AG10803 (cell line): Measurements from ENCODE around the gene PAM.

Source experiments
- DNase-seq: peaks from one replicate; pipeline ENCODE4 v3.0.0; 2010; ENCODE audit warnings: low read depth
- H3K4me3 ChIP-seq: 2 replicates; pipeline ENCODE4 v1.5.1; 2011; ENCODE audit warnings: mild to moderate bottlenecking, low read length, control low read depth
- TF ChIP-seq, protein P1 (sequence below): conservative IDR thresholded peaks from 2 replicates; pipeline ENCODE4 v1.5.1; 2011; ENCODE audit warnings: mild to moderate bottlenecking, low read length, control low read depth, inconsistent platforms

PAM gene

DNA sequence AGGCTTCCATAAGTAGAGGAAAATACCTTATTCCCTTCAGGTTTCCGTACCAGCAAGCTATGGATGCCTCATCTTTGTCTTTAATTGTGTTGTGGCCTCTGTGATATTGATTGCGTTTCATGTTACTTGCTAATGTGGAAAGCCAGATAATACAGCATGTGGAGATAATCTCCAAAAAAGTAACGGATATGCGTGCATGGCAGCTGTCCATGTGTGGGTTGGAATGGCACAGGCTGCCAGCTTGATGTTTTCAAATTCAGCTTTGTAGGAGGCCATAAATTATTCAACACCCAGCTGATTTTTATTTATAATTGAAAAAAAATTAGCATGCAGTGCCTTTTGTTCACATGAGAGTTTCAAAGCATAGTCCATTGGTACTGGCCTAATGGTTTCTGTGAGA lies 219.9 kb downstream of the PAM start:
- H3K4me3 ChIP-seq: no peak overlapping the region
- TF ChIP-seq, protein P1, sequence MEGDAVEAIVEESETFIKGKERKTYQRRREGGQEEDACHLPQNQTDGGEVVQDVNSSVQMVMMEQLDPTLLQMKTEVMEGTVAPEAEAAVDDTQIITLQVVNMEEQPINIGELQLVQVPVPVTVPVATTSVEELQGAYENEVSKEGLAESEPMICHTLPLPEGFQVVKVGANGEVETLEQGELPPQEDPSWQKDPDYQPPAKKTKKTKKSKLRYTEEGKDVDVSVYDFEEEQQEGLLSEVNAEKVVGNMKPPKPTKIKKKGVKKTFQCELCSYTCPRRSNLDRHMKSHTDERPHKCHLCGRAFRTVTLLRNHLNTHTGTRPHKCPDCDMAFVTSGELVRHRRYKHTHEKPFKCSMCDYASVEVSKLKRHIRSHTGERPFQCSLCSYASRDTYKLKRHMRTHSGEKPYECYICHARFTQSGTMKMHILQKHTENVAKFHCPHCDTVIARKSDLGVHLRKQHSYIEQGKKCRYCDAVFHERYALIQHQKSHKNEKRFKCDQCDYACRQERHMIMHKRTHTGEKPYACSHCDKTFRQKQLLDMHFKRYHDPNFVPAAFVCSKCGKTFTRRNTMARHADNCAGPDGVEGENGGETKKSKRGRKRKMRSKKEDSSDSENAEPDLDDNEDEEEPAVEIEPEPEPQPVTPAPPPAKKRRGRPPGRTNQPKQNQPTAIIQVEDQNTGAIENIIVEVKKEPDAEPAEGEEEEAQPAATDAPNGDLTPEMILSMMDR: no peak
- peak; percentile 51 for DNase-seq

DNA sequence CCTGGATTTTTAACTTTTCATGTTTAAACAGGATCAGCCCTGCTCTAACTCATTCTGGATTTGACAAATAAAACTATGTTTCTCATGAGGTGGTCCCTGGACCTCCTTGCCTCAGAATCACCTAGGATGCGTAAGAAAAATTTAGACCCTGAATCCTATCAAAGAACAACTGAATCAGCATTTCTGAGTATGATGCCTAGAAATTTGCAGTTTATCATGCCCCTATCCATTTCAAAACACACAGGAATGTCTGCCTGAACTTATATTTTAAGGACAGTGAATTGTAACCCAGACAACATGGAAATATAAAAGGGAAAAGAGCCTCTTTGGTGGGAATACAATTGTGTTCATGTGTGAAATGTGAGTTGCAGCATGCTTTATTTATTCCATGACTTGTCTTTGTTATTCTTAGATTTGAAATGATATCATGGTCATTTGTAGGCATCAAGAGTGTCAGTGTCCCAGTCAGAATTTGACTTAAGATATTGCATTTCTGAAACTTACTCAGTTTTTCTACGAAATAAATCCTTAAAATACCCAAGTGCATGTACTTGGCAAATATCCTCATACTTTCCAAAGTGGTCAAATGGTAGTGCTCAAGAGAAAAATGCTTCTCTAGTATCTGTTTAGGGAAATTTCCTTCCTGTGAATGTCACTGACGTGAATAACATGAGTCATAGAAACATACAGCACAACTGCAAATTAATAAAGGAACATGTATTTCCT lies 220.5 kb downstream of the PAM start:
- peak; percentile 72 for DNase-seq
- TF ChIP-seq, protein P1: no peak
- no peak overlapping the region for H3K4me3 ChIP-seq

DNA sequence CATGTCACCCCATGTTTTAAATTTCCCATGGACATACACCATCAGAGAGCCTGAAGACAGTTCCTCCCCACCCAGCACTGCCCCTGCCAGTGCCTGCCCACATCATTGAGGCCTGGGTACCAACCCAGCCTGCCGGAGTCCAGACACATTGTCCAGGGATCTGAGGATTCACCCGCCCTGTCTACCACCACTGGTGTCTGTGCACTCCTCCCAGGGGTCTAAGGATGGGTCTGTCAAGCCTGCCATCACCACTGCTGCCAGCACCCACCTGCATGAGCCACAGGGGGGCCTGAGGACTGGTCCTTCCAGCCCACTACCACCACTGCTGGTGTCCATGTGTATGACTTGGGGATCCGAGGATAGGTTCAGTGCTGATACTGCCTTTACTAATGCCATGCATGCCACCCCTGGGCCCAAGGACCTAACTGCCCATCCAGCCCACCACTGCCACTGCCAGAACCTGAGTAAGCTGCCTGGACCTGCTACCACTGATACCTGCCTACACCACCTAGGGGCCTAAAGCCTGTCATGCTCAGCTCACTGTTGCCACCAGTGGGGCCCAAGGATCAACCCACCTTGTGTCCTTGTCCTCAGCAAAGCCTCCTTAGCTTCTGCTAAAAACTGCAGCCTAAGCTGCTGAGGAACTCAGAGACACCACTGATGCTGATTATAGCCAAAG lies 227.0 kb downstream of the PAM start:
- DNase-seq: no peak
- TF ChIP-seq, protein P1: no peak
- H3K4me3 ChIP-seq: no peak overlapping the region

DNA sequence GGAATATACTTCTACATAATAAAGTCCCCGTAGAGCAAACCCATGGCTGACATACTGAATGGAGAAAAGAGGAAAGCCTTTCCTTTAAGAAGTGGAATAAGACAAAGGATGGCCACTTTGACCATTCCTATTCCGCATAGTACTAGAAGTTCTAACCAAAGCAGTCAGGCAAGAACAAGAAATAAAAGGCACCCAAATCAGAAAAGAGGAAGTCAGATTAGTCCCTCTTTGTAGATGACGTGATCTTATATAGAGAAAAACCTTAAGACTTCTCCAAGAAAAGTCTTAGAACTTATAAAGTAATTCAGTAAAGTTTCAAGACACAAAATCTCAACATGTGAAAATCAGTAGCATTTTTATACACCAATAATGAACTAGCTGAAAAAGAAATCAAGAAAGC lies 231.0 kb downstream of the PAM start:
- TF ChIP-seq, protein P1: no peak
- DNase-seq: no peak
- no peak overlapping the region for H3K4me3 ChIP-seq

DNA sequence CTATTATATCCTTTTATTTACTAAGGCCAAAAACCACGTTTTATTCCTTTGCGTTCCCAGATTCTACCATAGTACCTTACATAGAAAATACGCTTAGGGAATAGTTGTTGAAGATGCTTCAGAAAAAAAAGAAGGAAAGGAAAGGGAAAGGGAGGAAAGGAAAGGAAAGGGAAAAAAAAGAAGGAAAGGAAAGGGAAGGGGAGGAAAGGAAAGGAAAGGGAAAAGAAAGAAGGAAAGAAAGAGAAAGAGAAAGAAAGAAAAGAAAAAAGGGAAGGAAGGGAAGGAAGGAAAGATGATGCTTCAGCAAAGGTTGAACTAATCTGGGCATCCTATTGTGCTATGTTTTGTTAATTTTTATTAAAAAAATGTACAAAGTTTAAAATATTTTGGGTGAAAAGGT lies 233.4 kb downstream of the PAM start:
- TF ChIP-seq, protein P1: no peak
- DNase-seq: no peak
- H3K4me3 ChIP-seq: no peak overlapping the region

DNA sequence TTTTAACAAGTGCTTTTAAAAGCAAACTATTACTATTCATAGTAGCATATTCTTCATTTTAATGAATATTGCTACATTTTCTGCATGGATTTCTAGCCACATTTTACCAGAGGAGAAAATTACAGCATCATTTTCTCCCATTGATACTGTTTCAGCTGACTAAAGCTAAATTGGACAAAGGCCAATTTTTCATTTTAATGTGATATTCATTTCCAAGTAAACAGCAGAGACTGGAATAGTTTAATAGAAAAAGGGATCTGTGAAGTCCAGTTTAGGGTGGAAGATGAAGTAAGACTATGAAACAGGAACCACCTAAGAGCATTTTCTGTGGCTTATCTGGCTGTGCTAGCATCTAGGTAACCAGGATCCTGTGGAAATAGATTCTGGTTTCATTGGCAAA lies 236.7 kb downstream of the PAM start:
- H3K4me3 ChIP-seq: no peak overlapping the region
- no peak for DNase-seq
- TF ChIP-seq, protein P1: no peak

DNA sequence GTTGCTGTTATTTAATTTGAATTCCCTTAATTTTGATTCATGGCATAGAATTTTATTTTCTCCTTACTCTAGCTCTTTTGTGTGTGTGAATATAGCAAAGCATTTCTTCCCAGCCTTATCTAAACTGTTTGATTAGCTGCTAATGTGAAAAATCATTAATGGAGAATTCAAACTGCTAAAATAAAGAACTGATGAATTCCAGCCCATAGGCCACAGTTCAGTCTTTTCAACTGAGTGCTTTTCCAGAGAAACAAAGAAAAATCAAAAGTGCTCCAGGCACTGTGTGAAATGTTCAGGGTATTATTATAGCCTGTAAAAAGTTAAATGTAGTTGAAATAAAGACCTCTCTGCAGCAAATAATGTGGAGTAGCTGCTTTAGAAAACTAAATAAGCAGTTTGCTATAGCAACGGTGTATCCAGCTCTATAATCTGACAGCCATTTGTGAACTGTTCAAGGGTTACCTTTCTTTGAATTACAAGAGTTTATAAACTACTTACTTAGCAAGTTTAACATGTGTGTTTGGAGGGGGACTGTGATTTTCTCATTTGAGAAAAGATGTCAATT lies 241.0 kb downstream of the PAM start:
- no peak for DNase-seq
- H3K4me3 ChIP-seq: no peak overlapping the region
- TF ChIP-seq, protein P1: no peak
